ENCODE data around the gene RAB11FIP3.

Gene RAB11FIP3

GRCh38 chr16:557463-558297 lies 132.2 kb downstream of the RAB11FIP3 start:
- no peak for DNase-seq

GRCh38 chr16:558298-559020 lies 133.0 kb downstream of the RAB11FIP3 start:
- DNase-seq = no peak

- no peak for DNase-seq
These were observed 133.6 kb downstream of the RAB11FIP3 start for GRCh38 chr16:559021-559380.

GRCh38 chr16:559411-560203 lies 134.2 kb downstream of the RAB11FIP3 start:
- DNase-seq = no peak

- no peak for DNase-seq
These were observed 134.8 kb downstream of the RAB11FIP3 start, which contains the start of gene PRR35 for GRCh38 chr16:560204-560700. Gene PRR35 (plus strand): TSS chr16:560394. CDS start chr16:563295, 2,901 bp downstream.

GRCh38 chr16:560701-561412 lies 135.4 kb downstream of the RAB11FIP3 start:
- DNase-seq = no peak

GRCh38 chr16:561413-561794 lies 136.0 kb downstream of the RAB11FIP3 start:
- no peak for DNase-seq

GRCh38 chr16:561957-562938 lies 136.8 kb downstream of the RAB11FIP3 start:
- DNase-seq = no peak

- no peak for DNase-seq
These were observed 137.7 kb downstream of the RAB11FIP3 start for GRCh38 chr16:563072-563644.

- no peak for DNase-seq
These were observed 139.4 kb downstream of the RAB11FIP3 start for GRCh38 chr16:564690-565418.

GRCh38 chr16:565419-566330 lies 140.2 kb downstream of the RAB11FIP3 start:
- no peak for DNase-seq

- DNase-seq = peak; percentile 21
These were observed 141.3 kb downstream of the RAB11FIP3 start, which contains the start of gene NHLRC4 for GRCh38 chr16:566475-567372. Gene NHLRC4 (plus strand): TSS chr16:567005. CDS start chr16:568048, 1,043 bp downstream.

GRCh38 chr16:567373-568256 lies 142.2 kb downstream of the RAB11FIP3 start:
- DNase-seq = no peak

GRCh38 chr16:568401-569258 lies 143.2 kb downstream of the RAB11FIP3 start:
- no peak for DNase-seq

- DNase-seq = peak; percentile 55
These were observed 144.2 kb downstream of the RAB11FIP3 start, which contains the start of gene PIGQ for GRCh38 chr16:569445-570254. Gene PIGQ (plus strand): TSS chr16:569968. CDS start chr16:574075, 4,107 bp downstream.

All from activated CD4-positive, alpha-beta T cell treated with anti-CD3 and anti-CD28 coated beads for 1 hour (primary cell).